ENCODE results near the gene KSR2.
"Not testable (repeated sequence)": the region's sequence is repeated elsewhere in the genome, so short reads cannot be mapped to it uniquely, and the experiment has no call there.

KSR2 gene

GRCh38 chr12:117761528-117762100 lies 207.2 kb downstream of the KSR2 start:
- no peak for DNase-seq (ENCODE audit: extremely low read depth, low read depth)
- H3K4me3 ChIP-seq (replicated peaks; ENCODE audit: low read depth, low read length), result no peak overlapping the region
- TF ChIP-seq, protein P1, sequence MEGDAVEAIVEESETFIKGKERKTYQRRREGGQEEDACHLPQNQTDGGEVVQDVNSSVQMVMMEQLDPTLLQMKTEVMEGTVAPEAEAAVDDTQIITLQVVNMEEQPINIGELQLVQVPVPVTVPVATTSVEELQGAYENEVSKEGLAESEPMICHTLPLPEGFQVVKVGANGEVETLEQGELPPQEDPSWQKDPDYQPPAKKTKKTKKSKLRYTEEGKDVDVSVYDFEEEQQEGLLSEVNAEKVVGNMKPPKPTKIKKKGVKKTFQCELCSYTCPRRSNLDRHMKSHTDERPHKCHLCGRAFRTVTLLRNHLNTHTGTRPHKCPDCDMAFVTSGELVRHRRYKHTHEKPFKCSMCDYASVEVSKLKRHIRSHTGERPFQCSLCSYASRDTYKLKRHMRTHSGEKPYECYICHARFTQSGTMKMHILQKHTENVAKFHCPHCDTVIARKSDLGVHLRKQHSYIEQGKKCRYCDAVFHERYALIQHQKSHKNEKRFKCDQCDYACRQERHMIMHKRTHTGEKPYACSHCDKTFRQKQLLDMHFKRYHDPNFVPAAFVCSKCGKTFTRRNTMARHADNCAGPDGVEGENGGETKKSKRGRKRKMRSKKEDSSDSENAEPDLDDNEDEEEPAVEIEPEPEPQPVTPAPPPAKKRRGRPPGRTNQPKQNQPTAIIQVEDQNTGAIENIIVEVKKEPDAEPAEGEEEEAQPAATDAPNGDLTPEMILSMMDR (IDR thresholded peaks at IDR 0.05; ENCODE audit: low read depth, low read length, missing control alignments), result no peak

DNA sequence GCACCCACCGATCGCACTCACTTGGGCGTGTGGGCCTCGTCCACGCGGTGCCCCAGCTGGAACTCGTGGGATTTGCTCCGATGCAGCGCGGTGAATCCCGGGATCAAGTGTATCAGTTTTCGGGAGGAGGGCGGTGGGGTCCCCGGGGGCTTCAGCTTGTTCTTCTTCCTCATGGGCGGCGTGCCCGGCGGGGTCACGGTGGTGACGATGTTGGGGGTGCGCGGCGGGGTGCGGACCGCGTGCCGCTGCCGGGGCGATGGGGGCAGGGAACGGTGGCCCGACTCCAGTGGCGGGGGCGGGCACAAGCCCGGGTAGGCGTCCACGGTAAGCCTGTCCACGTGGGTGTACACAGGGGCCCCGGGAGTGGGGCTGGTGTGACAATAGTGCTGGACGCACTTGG lies 207.8 kb downstream of the KSR2 start:
- DNase-seq (ENCODE audit: extremely low read depth, low read depth), result no peak
- TF ChIP-seq, protein P1 (IDR thresholded peaks at IDR 0.05; ENCODE audit: low read depth, low read length, missing control alignments), result no peak
- H3K4me3 ChIP-seq (replicated peaks; ENCODE audit: low read depth, low read length), result no peak overlapping the region

DNA sequence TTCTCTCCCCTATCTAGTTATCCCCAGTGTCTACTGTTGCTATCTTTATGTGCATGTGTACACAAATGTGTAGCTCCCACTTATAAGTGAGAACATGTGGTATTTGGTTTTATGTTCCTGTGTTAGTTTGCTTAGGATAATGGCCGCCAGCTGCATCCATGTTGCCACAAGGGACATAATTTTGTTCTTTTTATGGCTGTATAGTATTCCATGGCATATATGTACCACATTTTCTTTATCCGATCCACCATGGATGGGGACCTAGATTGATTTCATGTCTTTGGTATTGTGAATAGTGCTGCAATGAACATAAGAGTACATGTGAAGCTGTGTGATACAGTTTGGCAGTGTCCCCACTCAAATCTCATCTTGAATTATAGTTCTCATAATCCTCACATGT lies 218.1 kb downstream of the KSR2 start:
- TF ChIP-seq, protein P1 (IDR thresholded peaks at IDR 0.05; ENCODE audit: low read depth, low read length, missing control alignments), result no peak
- no peak overlapping the region for H3K4me3 ChIP-seq (replicated peaks; ENCODE audit: low read depth, low read length)
- no peak for DNase-seq (ENCODE audit: extremely low read depth, low read depth)

DNA sequence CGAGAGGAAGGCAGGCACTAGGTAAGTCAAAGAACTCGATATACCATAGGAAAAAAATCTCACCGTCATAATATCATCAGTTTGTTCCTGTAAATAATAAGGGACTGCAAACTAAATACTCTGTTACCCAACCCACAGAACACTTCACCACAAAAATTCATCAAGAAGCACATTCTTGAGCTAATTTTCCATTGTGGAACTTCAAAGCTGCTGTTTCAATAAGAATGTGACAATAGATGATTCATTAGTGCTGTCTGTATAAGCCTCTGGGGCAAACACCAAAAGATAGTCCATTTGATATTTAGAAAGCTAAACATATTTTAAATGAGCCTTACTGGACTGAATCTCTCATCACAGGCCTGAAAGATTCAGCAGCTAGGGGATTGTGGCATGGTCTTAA lies 219.4 kb downstream of the KSR2 start:
- DNase-seq (ENCODE audit: extremely low read depth, low read depth), result no peak
- TF ChIP-seq, protein P1 (IDR thresholded peaks at IDR 0.05; ENCODE audit: low read depth, low read length, missing control alignments), result no peak
- no peak overlapping the region for H3K4me3 ChIP-seq (replicated peaks; ENCODE audit: low read depth, low read length)

GRCh38 chr12:117746358-117746757 lies 222.4 kb downstream of the KSR2 start:
- not testable (repeated sequence) for DNase-seq (ENCODE audit: extremely low read depth, low read depth); H3K4me3 ChIP-seq (replicated peaks; ENCODE audit: low read depth, low read length)

GRCh38 chr12:117744418-117744817 lies 224.4 kb downstream of the KSR2 start:
- H3K4me3 ChIP-seq (replicated peaks; ENCODE audit: low read depth, low read length), result no peak overlapping the region
- DNase-seq (ENCODE audit: extremely low read depth, low read depth), result no peak
- TF ChIP-seq, protein P1 (IDR thresholded peaks at IDR 0.05; ENCODE audit: low read depth, low read length, missing control alignments), result no peak

DNA sequence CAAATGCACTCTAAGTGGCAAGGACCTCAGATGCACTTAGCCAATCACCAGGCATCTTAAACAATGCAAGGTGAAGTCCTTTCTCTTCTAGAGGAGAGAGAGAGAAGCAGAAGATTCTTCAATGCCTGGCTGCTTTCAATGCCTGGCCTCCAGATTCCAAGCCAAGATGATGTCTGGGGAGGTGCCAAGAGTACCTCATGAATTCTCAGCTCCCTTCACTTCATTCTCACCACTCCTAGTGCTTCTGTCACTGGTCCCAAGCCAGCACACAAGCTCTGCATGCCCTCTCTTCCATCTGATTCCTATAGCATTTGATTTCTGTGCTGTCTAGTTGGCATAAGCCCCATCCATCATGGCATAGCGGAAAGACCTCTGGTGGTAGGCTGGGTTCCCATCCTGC lies 225.0 kb downstream of the KSR2 start:
- TF ChIP-seq, protein P1 (IDR thresholded peaks at IDR 0.05; ENCODE audit: low read depth, low read length, missing control alignments), result no peak
- no peak overlapping the region for H3K4me3 ChIP-seq (replicated peaks; ENCODE audit: low read depth, low read length)
- DNase-seq (ENCODE audit: extremely low read depth, low read depth), result no peak

Data from HFF-Myc (cell line).